PC-9 (cell line): ENCODE data around the gene NOP9.

Source experiments
- EZH2 ChIP-seq: fragments of 200-600 bp; sonication (generic); IDR thresholded peaks from 2 replicates; pipeline ENCODE4 v1.8.0; 2017; ENCODE audit warnings: antibody characterized with exemption, low read depth
- TF ChIP-seq, protein P1 (sequence below): fragments of 200-600 bp; sonication (generic); conservative IDR thresholded peaks from 2 replicates; pipeline ENCODE4 v1.6.1; 2017; ENCODE audit warnings: mixed run types, antibody characterized with exemption, mild to moderate bottlenecking, moderate library complexity

DNA sequence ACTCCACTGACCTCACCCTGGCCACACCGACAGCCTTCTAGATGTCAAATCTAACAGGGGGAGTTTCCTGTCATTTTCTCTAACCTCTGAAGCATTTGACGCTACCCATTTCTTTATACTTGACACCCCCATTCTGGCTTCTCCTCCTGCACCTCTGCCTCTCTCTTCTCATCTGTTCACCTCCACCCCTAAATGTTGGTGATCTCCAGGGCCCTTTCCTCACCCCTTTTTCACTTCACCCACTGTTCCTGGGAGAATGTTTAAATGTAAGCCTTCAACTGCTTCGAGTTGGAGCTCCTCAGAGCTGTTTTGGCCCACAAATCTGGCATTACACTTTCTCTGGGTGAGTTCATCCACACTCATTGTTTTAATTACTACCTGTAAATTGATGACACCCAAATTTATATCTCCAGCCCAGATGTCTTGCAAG lies 27.8 kb upstream of the NOP9 start:
- TF ChIP-seq, protein P1, sequence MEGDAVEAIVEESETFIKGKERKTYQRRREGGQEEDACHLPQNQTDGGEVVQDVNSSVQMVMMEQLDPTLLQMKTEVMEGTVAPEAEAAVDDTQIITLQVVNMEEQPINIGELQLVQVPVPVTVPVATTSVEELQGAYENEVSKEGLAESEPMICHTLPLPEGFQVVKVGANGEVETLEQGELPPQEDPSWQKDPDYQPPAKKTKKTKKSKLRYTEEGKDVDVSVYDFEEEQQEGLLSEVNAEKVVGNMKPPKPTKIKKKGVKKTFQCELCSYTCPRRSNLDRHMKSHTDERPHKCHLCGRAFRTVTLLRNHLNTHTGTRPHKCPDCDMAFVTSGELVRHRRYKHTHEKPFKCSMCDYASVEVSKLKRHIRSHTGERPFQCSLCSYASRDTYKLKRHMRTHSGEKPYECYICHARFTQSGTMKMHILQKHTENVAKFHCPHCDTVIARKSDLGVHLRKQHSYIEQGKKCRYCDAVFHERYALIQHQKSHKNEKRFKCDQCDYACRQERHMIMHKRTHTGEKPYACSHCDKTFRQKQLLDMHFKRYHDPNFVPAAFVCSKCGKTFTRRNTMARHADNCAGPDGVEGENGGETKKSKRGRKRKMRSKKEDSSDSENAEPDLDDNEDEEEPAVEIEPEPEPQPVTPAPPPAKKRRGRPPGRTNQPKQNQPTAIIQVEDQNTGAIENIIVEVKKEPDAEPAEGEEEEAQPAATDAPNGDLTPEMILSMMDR = no peak
- no peak for TF ChIP-seq EZH2
